Muscle layer of colon (tissue), 2 donors: ENCODE data around the gene NCLN.
"Not testable (repeated sequence)": the region's sequence is repeated elsewhere in the genome, so short reads cannot be mapped to it uniquely, and the experiment has no call there.

ENCODE experiments used
- H3K27ac ChIP-seq: one replicate; pipeline ENCODE4 v1.7.0; 2013; ENCODE audit warnings: low read depth, mild to moderate bottlenecking, low read length, moderate library complexity
- H3K27me3 ChIP-seq, 2 donors: one replicate each; pipeline ENCODE4 v1.7.0; 2013; ENCODE audit warnings: low read length in 2 of 2, mild to moderate bottlenecking in 2 of 2; ENCODE audit not compliant: insufficient read depth in 2 of 2, control insufficient read depth in 1 of 2
- H3K36me3 ChIP-seq: one replicate; pipeline ENCODE4 v1.7.0; 2013; ENCODE audit warnings: mild to moderate bottlenecking, low read length; ENCODE audit not compliant: insufficient read depth
- H3K4me1 ChIP-seq: one replicate; pipeline ENCODE4 v1.7.0; 2013; ENCODE audit warnings: mild to moderate bottlenecking, low read length; ENCODE audit not compliant: insufficient read depth
- H3K4me3 ChIP-seq, 2 donors: one replicate each; pipeline ENCODE4 v1.7.0; 2013; ENCODE audit warnings: low read length in 2 of 2, low read depth in 1 of 2, mild to moderate bottlenecking in 1 of 2, moderate library complexity in 1 of 2
- H3K9ac ChIP-seq: one replicate; pipeline ENCODE4 v1.7.0; 2013; ENCODE audit warnings: low read length
- H3K9me3 ChIP-seq: one replicate; pipeline ENCODE4 v1.7.0; 2013; ENCODE audit warnings: mild to moderate bottlenecking, low read length
- donor health status: abdominal sarcoma.
- donor health status: Adenocarcinoma of cecum.

Gene NCLN

DNA sequence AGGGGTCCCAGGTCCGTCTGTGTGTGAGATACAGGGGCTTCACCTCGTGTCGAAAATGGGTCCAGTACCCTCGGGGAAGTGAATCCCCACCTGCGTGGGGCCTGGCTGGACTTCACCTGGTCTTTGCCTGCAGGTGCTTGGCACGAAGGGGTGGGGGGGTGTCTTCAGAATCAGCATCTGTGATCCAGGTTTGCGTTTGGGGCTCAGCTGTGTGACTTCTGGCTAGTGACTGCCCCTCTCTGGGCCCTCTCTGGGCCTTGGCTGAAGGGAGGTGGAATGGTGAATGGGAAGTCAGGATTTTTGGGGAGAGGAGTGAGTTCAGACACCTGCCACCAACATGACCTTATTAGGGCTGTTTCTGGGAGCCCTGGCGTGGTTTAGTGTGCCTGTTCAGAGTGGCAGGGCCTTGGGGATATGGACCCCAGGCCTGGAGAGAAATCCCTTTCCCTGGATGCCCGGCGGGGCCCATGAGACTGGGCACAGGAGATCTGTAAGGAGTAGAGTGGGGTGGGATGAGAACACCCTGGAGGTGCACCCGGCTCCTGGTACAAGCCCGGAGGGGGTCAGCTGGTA lies 41.4 kb downstream of the NCLN start:
- Histone ChIP-seq H3K9me3 (no peaks in the 10 kb centered on the region), H3K9ac (no peak overlapping the region), H3K4me3 (no peak overlapping the region), H3K27ac (no peak overlapping the region), H3K27me3 (peaks cover 8 to 58% of the 10 kb centered on the region in 2 donors), H3K4me1 (no peaks in the 10 kb centered on the region), H3K36me3 (no peaks in the 10 kb centered on the region)

GRCh38 chr19:3229346-3229743 lies 43.6 kb downstream of the NCLN start:
- no peak overlapping the region for H3K27ac ChIP-seq
- H3K9ac ChIP-seq, result no peak overlapping the region
- H3K27me3 ChIP-seq, result peaks cover 8 to 49% of the 10 kb centered on the region in 2 donors
- no peaks in the 10 kb centered on the region for H3K36me3 ChIP-seq
- no peaks in the 10 kb centered on the region for H3K9me3 ChIP-seq
- no peak overlapping the region for H3K4me3 ChIP-seq
- H3K4me1 ChIP-seq, result no peaks in the 10 kb centered on the region

DNA sequence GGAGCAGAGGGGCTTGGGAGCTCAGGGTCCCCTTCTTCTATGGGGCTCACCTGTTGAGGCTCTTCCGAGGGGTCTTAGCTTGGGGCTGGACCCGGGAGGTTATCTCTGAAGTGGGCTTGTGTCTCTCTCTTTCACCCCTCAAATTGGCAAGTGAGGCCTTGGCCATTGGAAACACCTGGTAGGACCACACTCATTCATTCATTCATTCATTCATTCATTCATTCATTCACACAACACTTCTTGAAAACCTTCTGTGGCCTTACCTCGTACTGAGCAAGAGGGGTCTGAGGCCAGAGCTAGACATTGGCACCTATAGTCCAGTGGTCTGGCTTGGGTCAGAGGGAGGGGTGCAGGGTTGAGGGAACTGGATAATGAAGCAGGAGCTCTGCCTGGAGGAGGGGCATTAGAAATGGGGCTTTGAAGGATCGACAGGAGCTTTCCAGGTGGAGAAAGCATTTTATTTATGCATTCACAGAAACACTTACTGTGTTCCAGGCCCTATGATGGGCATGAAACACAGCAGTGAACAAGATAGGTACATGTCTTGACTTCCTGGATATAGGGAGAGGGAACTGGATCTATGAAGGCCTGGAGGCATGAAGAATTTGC lies 44.3 kb downstream of the NCLN start:
- no peak overlapping the region for H3K27ac ChIP-seq
- no peaks in the 10 kb centered on the region for H3K4me1 ChIP-seq
- H3K4me3 ChIP-seq, result no peak overlapping the region
- H3K9ac ChIP-seq, result no peak overlapping the region
- H3K9me3 ChIP-seq, result no peaks in the 10 kb centered on the region
- H3K36me3 ChIP-seq, result no peaks in the 10 kb centered on the region
- peaks cover 8 to 49% of the 10 kb centered on the region in 2 donors for H3K27me3 ChIP-seq

DNA sequence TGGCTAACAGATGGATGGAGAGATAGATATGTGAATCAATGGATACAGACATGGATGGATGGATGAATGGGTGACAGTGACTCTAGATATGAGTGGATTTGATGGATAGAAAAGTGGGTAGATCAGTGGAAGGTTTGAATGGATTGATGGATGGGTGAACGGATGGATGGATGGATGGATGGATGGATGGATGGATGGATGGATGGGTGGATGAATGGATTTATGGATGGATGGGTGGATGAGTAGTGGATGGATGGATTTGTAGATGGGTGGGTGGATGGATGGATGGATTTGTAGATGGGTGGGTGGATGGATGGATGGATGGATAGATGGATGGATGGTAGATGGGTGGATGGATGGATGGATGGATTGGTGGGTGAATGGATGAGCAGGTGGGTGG lies 45.6 kb downstream of the NCLN start:
- Histone ChIP-seq H3K27ac (no peak overlapping the region), H3K36me3 (no peaks in the 10 kb centered on the region), H3K4me3 (no peak overlapping the region), H3K9ac (no peak overlapping the region), H3K9me3 (no peaks in the 10 kb centered on the region), H3K4me1 (no peaks in the 10 kb centered on the region), H3K27me3 (peaks cover 8 to 39% of the 10 kb centered on the region in 2 donors)

GRCh38 chr19:3233116-3233515 lies 47.4 kb downstream of the NCLN start:
- H3K36me3 ChIP-seq, result no peaks in the 10 kb centered on the region
- no peak overlapping the region for H3K4me3 ChIP-seq
- H3K27ac ChIP-seq, result no peak overlapping the region
- H3K9me3 ChIP-seq, result no peaks in the 10 kb centered on the region
- H3K4me1 ChIP-seq, result no peaks in the 10 kb centered on the region
- peaks cover 4 to 23% of the 10 kb centered on the region in 2 donors for H3K27me3 ChIP-seq
- no peak overlapping the region for H3K9ac ChIP-seq

DNA sequence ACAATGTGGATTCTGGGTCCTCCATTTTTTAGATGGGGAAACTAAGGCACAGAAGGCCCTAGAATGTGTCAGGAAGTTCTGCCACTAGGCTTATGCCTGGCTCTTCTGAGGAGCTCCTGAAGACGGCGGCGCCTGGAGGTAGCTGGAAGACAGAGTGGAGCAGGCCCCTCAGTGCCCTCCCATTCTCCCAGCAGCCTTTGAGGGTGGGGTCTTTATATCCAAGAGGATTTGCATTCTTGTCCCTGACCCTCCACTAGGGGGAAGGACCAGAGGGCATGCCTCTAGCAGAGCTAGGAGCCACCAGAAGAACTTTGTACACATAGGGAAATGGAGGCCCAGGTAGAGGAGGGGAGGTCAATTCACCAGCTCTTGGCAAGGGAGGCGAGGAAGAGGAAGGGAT lies 48.1 kb downstream of the NCLN start:
- H3K36me3 ChIP-seq, result no peaks in the 10 kb centered on the region
- no peaks in the 10 kb centered on the region for H3K9me3 ChIP-seq
- H3K4me1 ChIP-seq, result no peaks in the 10 kb centered on the region
- H3K9ac ChIP-seq, result no peak overlapping the region
- no peak overlapping the region for H3K27ac ChIP-seq
- H3K4me3 ChIP-seq, result no peak overlapping the region
- H3K27me3 ChIP-seq, result peaks cover 4 to 18% of the 10 kb centered on the region in 2 donors

- H3K27me3 ChIP-seq, result peaks cover 0 to 8% of the 10 kb centered on the region in 2 donors
- no peak overlapping the region for H3K27ac ChIP-seq
- no peaks in the 10 kb centered on the region for H3K9me3 ChIP-seq
- H3K9ac ChIP-seq, result no peak overlapping the region
- H3K36me3 ChIP-seq, result no peaks in the 10 kb centered on the region
- no peak overlapping the region for H3K4me3 ChIP-seq
- H3K4me1 ChIP-seq, result no peaks in the 10 kb centered on the region
Observed at GRCh38 chr19:3234800-3235199, 49.1 kb downstream of the NCLN start.

- not testable (repeated sequence) for H3K27ac ChIP-seq, H3K4me1 ChIP-seq, H3K27me3 ChIP-seq, H3K9me3 ChIP-seq, H3K9ac ChIP-seq, H3K36me3 ChIP-seq, H3K4me3 ChIP-seq
Observed at GRCh38 chr19:3235604-3236003, 49.9 kb downstream of the NCLN start.

GRCh38 chr19:3236272-3236671 lies 50.5 kb downstream of the NCLN start:
- Histone ChIP-seq H3K4me1 (no peaks in the 10 kb centered on the region), H3K9me3 (no peaks in the 10 kb centered on the region), H3K9ac (no peak overlapping the region), H3K36me3 (no peaks in the 10 kb centered on the region), H3K4me3 (no peak overlapping the region), H3K27me3 (no peaks in the 10 kb centered on the region), H3K27ac (no peak overlapping the region)

DNA sequence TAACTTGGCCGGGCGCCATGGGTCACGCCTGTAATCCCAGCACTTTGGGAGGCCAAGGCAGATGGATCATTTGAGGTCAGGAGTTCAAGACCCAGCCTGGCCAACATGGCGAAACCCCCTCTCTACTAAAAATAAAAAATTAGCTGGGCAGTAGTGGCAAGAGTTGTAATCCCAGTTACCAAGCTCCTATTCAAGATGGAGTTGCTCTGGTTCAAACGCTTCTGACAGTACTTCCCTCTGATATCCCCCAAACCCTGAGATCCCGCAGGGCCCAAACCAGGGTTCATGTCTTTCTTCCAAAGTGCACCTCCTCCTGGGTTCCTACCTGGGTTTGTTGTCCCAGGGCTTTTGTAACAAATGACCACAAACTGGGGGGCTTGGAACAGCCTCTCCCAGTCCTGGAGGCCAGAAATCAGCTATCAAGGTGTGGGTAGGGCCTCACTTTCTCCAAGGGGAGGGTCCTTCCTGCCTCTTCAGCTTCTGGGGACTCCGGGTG lies 52.4 kb downstream of the NCLN start:
- H3K27me3 ChIP-seq, result no peaks in the 10 kb centered on the region
- H3K4me3 ChIP-seq, result no peak overlapping the region

DNA sequence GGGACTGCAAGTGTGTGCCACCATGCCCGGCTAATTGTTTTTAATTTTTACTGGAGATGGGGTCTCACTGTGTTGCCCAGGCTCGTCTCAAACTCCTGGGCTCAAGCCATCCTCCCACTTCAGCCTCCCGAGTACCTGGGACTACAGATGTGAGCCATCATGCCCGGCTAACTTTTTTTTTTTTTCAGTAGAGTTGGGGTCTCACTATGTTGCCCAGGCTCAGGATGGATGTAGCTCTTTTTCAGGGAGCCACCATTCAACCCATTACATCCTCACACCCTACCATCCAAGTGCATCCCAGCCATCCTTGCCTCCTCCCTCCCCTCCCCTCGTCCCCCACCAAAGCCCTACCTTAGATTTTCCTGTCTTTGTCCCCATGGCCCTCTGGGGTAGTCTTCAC lies 53.6 kb downstream of the NCLN start:
- H3K4me1 ChIP-seq, result no peaks in the 10 kb centered on the region
- no peaks in the 10 kb centered on the region for H3K9me3 ChIP-seq
- H3K27me3 ChIP-seq, result no peaks in the 10 kb centered on the region
- H3K27ac ChIP-seq, result no peak overlapping the region
- no peak overlapping the region for H3K4me3 ChIP-seq
- H3K9ac ChIP-seq, result no peak overlapping the region
- no peaks in the 10 kb centered on the region for H3K36me3 ChIP-seq

More for the DNA sequence above, 52.4 kb downstream of the NCLN start:
- Histone ChIP-seq H3K36me3 (no peaks in the 10 kb centered on the region), H3K9me3 (no peaks in the 10 kb centered on the region), H3K4me1 (no peaks in the 10 kb centered on the region), H3K27ac (no peak overlapping the region), H3K9ac (no peak overlapping the region)
